Measurements from ENCODE around the gene TMEM178B. TPM values are rescaled to one million over a fixed set of nuclear protein-coding genes. Genes with fewer than 3 reads are reported as not detected.

Gene TMEM178B
- total RNA-seq, 6 experiments from 2014 or later, result under 0.01 to 0.53 (median 0.13) TPM; not detected in 2

DNA sequence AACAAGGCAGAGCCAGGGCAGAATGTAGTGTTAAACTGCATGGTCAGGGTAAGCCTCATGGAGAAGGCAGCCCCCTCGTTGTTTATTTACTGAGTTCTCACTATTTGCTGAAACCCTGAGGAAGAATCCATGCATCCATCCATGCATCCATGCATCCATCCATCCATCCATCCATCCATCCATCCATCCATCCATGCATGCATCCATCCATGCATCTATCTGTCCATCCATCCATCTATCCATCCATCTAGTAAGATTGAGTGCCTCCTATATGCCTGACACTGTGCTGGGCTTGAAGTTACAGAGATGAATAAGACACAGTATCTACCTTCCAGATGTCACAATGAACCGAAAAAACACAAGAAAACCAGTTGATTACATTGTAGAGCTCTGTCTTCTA, 275.9 kb downstream of the TMEM178B start:
- ATAC-seq, result no peak
- intact Hi-C loops (cut with DNase I), result no loop called here
- H3K9me3 ChIP-seq, result no peaks in the 10 kb centered on the region
- DNase-seq, result no peak
- no peak overlapping the region for H3K4me3 ChIP-seq
- no peaks in the 10 kb centered on the region for H3K27me3 ChIP-seq
- no peaks in the 10 kb centered on the region for H3K4me1 ChIP-seq
- H3K27ac ChIP-seq, result no peak overlapping the region
- 44% methylated on average over 1 of the region's 2 CpGs for WGBS (ENCODE audit: insufficient coverage, low coverage, low lambda C conversion rate, missing lambda C conversion rate)
- H3K36me3 ChIP-seq, result no peaks in the 10 kb centered on the region
- TF ChIP-seq POLR2A (IDR thresholded peaks at IDR 0.05), result no peak
- TF ChIP-seq, protein P1, sequence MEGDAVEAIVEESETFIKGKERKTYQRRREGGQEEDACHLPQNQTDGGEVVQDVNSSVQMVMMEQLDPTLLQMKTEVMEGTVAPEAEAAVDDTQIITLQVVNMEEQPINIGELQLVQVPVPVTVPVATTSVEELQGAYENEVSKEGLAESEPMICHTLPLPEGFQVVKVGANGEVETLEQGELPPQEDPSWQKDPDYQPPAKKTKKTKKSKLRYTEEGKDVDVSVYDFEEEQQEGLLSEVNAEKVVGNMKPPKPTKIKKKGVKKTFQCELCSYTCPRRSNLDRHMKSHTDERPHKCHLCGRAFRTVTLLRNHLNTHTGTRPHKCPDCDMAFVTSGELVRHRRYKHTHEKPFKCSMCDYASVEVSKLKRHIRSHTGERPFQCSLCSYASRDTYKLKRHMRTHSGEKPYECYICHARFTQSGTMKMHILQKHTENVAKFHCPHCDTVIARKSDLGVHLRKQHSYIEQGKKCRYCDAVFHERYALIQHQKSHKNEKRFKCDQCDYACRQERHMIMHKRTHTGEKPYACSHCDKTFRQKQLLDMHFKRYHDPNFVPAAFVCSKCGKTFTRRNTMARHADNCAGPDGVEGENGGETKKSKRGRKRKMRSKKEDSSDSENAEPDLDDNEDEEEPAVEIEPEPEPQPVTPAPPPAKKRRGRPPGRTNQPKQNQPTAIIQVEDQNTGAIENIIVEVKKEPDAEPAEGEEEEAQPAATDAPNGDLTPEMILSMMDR (IDR thresholded peaks at IDR 0.05), result no peak

DNA sequence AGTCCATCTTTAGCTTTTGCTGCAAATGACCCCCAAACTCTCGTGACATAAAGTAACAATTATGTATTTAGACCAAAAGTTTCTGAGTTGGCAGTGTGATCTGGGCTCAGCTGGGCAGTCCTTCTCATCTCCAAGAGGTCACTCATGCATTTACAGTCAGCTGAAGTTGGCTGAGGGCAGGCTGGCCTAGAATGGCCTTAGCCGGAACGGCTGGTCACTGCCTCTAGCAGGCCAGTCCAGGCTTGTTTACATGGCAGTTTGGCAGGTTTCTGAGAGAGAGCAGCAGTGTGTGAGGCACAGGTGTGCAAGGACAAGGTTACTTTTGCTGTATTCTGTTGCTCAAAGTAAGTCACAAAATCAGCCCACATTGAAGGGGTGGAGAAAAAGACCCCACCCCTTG, 277.3 kb downstream of the TMEM178B start:
- no peak for ATAC-seq
- intact Hi-C loops (cut with DNase I), result no loop called here
- TF ChIP-seq POLR2A (IDR thresholded peaks at IDR 0.05), result no peak
- TF ChIP-seq, protein P1 (IDR thresholded peaks at IDR 0.05), result no peak
- Histone ChIP-seq H3K27ac (no peak overlapping the region), H3K4me3 (no peak overlapping the region), H3K9me3 (no peaks in the 10 kb centered on the region), H3K4me1 (no peaks in the 10 kb centered on the region), H3K27me3 (no peaks in the 10 kb centered on the region), H3K36me3 (no peaks in the 10 kb centered on the region)
- 40% methylated on average over 3 of the region's 3 CpGs for WGBS (ENCODE audit: insufficient coverage, low coverage, low lambda C conversion rate, missing lambda C conversion rate)
- no peak for DNase-seq

DNA sequence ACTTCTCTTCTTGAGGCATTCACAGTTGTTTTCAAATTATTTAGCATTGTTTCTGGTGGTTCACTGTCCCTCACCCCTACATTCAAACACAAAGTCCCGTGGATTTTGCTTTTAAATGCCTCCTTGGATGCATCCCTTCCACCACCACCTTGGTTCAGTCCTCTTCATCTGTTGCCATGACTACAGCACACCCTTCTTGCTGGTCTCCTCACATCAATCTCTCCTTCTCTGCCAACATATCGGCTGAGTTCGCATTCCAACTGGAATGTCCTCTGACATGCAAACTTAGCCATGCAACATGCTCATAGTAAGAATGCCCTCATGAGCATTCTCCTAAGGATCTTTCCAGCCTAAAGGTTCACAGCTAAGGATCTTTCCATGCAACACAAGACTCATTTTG, 279.1 kb downstream of the TMEM178B start:
- H3K27me3 ChIP-seq, result no peaks in the 10 kb centered on the region
- WGBS (ENCODE audit: insufficient coverage, low coverage, low lambda C conversion rate, missing lambda C conversion rate), result 74% methylated on average over 3 of the region's 3 CpGs

DNA sequence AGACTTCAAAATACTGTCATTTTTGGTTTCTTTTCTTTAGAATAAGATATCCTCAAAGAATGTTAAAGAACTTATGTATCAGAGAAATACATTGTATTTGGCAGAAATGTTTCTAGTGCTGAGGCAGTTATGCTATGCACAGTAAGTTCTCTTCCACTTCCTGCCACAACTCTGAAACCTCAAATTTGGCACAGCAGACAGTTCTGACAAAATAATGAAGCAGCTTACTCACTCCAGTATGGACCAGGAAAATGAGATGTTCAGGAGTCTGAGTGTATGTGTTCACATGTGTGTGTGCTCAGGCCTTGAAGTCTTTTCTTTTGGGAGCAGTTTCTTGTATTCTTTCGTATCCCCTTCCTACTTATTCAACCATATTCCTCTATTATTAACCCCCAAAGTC, 280.4 kb downstream of the TMEM178B start:
- intact Hi-C loops (cut with DNase I), result no loop called here
- no peak for ATAC-seq
- DNase-seq, result no peak
- TF ChIP-seq POLR2A (IDR thresholded peaks at IDR 0.05), result no peak
- TF ChIP-seq, protein P1 (IDR thresholded peaks at IDR 0.05), result no peak
- WGBS (ENCODE audit: insufficient coverage, low coverage, low lambda C conversion rate, missing lambda C conversion rate), result 43% methylated on average over 1 of the region's 1 CpG
- Histone ChIP-seq H3K4me3 (no peak overlapping the region), H3K9me3 (no peaks in the 10 kb centered on the region), H3K27ac (no peak overlapping the region), H3K27me3 (no peaks in the 10 kb centered on the region), H3K36me3 (no peaks in the 10 kb centered on the region), H3K4me1 (no peaks in the 10 kb centered on the region)

More for the DNA sequence above, 279.1 kb downstream of the TMEM178B start:
- intact Hi-C loops (cut with DNase I), result no loop called here
- Histone ChIP-seq H3K4me1 (no peaks in the 10 kb centered on the region), H3K27ac (no peak overlapping the region), H3K36me3 (no peaks in the 10 kb centered on the region), H3K4me3 (no peak overlapping the region), H3K9me3 (no peaks in the 10 kb centered on the region)
- no peak for ATAC-seq
- DNase-seq, result no peak
- TF ChIP-seq, protein P1 (IDR thresholded peaks at IDR 0.05), result no peak
- TF ChIP-seq POLR2A (IDR thresholded peaks at IDR 0.05), result no peak

DNA sequence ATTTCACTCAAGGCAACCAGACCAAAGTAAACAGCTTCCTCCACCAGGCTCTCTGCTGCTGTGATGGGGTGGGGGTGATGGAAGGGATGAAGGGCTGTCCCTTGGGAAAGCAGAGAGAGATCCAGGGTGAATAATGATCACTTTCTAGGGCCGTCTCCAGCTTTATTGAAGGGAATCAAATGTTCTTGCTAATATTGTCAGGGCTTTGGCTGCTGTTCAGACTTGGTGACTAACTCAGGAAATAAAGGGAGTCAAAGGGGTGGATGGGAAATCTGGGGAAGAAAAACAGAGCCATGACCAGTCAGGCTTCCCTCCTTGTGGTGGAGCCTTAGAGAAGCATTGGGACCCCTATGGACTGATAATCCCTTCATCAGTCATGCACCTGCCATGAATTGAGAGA, 281.2 kb downstream of the TMEM178B start:
- Histone ChIP-seq H3K4me1 (no peaks in the 10 kb centered on the region), H3K36me3 (no peaks in the 10 kb centered on the region), H3K27me3 (no peaks in the 10 kb centered on the region), H3K27ac (no peak overlapping the region), H3K4me3 (no peak overlapping the region), H3K9me3 (no peaks in the 10 kb centered on the region)
- intact Hi-C loops (cut with DNase I), result no loop called here
- ATAC-seq (no peak), DNase-seq (no peak)
- no peak for TF ChIP-seq POLR2A (IDR thresholded peaks at IDR 0.05)
- TF ChIP-seq, protein P1 (IDR thresholded peaks at IDR 0.05), result no peak
- 24% methylated on average over 1 of the region's 1 CpG for WGBS (ENCODE audit: insufficient coverage, low coverage, low lambda C conversion rate, missing lambda C conversion rate)

Data from right lobe of liver (tissue), 6 donors.